GM12878 (cell line): ENCODE results near the gene RABL6. TPM values are rescaled to one million over a fixed set of nuclear protein-coding genes. Genes with fewer than 3 reads are reported as not detected.

Source experiments
- BHLHE40 ChIP-seq, 2 experiments: fragments of 450-650 bp in 1 of 2; IDR thresholded peaks; 2 replicates each; pipeline ENCODE4 v1.6.1; 2011 to 2017; ENCODE audit warnings: low read depth in 2 of 2, borderline replicate concordance in 1 of 2, improper control_type of control experiment in 1 of 2, low read length in 1 of 2, mild to moderate bottlenecking in 1 of 2
- CHD1 ChIP-seq: IDR thresholded peaks from 2 replicates; pipeline ENCODE4 v1.6.1; 2012; ENCODE audit warnings: low read depth, low read length, improper control_type of control experiment
- DPF2 ChIP-seq: fragments of 450-650 bp; IDR thresholded peaks from 2 replicates; pipeline ENCODE4 v1.6.1; 2017; ENCODE audit warnings: mild to moderate bottlenecking
- EED ChIP-seq: sonication (generic); IDR thresholded peaks from 2 replicates; pipeline ENCODE4 v1.6.1; 2016; ENCODE audit warnings: antibody characterized with exemption, low read depth
- GATAD2B ChIP-seq: fragments of 450-650 bp; conservative IDR thresholded peaks from 2 replicates; pipeline ENCODE4 v1.6.1; 2017; ENCODE audit warnings: low read depth, mild to moderate bottlenecking, moderate library complexity
- HCFC1 ChIP-seq: fragments of 150-350 bp; IDR thresholded peaks from 2 replicates; pipeline ENCODE4 v1.6.1; 2014; ENCODE audit warnings: low read length
- HDGF ChIP-seq: fragments of 450-650 bp; IDR thresholded peaks from 2 replicates; pipeline ENCODE4 v1.6.1; 2016; ENCODE audit warnings: antibody characterized with exemption
- IKZF2 ChIP-seq, 2 experiments: fragments of 450-650 bp; IDR thresholded peaks; 2 replicates each; pipeline ENCODE4 v1.6.1; 2017; ENCODE audit warnings: mild to moderate bottlenecking in 2 of 2, moderate library complexity in 2 of 2
- MYB ChIP-seq: fragments of 150-350 bp; IDR thresholded peaks from 2 replicates; pipeline ENCODE4 v1.6.1; 2014; ENCODE audit warnings: mild to moderate bottlenecking, low read depth, low read length, borderline replicate concordance
- NBN ChIP-seq: fragments of 450-650 bp; IDR thresholded peaks from 2 replicates; pipeline ENCODE4 v1.6.1; 2016
- NFXL1 ChIP-seq: fragments of 450-650 bp; IDR thresholded peaks from 2 replicates; pipeline ENCODE4 v1.6.1; 2017; ENCODE audit warnings: antibody characterized with exemption, mild to moderate bottlenecking, borderline replicate concordance
- POLR2AphosphoS2 ChIP-seq: IDR thresholded peaks from 2 replicates; pipeline ENCODE4 v1.6.1; 2011; ENCODE audit warnings: low read depth, mild to moderate bottlenecking, low read length, improper control_type of control experiment, moderate library complexity
- POU2F2 ChIP-seq: IDR thresholded peaks from 3 replicates; pipeline ENCODE4 v1.6.1; 2011; ENCODE audit warnings: low read depth, mild to moderate bottlenecking, low read length, borderline replicate concordance
- RAD21 ChIP-seq: IDR thresholded peaks from 2 replicates; pipeline ENCODE4 v1.6.1; 2011; ENCODE audit warnings: mild to moderate bottlenecking, low read depth, low read length, moderate library complexity; ENCODE audit not compliant: insufficient read depth
- SMC3 ChIP-seq: IDR thresholded peaks from 2 replicates; pipeline ENCODE4 v1.6.1; 2011; ENCODE audit warnings: low read length, improper control_type of control experiment, borderline replicate concordance
- YY1 ChIP-seq: IDR thresholded peaks from 2 replicates; pipeline ENCODE4 v1.6.1; 2011; ENCODE audit warnings: low read depth, mild to moderate bottlenecking, low read length
- polyA plus RNA-seq, 11 experiments: library from polyadenylated mRNA; depleted of rRNA in 4 of 11; unstranded in 6 of 11; stranded (reverse) in 5 of 11; fragments of >200 nt; fragmentation: Nextera tagmentation in 4 of 11; fragmentation: Illumina TruSeq in 1 of 11; extraction: Ambion mirVana in 4 of 11; extraction: Trizol in 1 of 11; gene quantifications; 1 replicate in 1 of 11; 2 replicates in 10 of 11; pipeline versions ENCODE4 v1.2.1 to v1.2.3, GENCODE V29; 2011 to 2016; ENCODE audit warnings: inconsistent platforms in 2 of 11, missing spikeins in 2 of 11, low read depth in 1 of 11
- total RNA-seq, 4 experiments: library from RNA; depleted of rRNA in 3 of 4; stranded (reverse); fragments of >200 nt in 3 of 4; fragmentation: Illumina TruSeq in 1 of 4; extraction: Trizol in 1 of 4; gene quantifications; 2 replicates each; pipeline versions ENCODE4 v1.2.1 to v1.2.3, GENCODE V29; 2013 to 2021
- TF ChIP-seq, protein P1 (sequence below): fragments of 450-650 bp; formaldehyde crosslinking; IDR thresholded peaks from 2 replicates; pipeline ENCODE4 v1.4.0; 2022; ENCODE audit warnings: mild to moderate bottlenecking, moderate library complexity
- TF ChIP-seq, protein P2 (sequence below): fragments of 450-650 bp; IDR thresholded peaks from 2 replicates; pipeline ENCODE4 v1.6.1; 2016; ENCODE audit warnings: mild to moderate bottlenecking
- TF ChIP-seq, protein P3 (sequence below), 3 experiments: IDR thresholded peaks in 2 of 3; conservative IDR thresholded peaks in 1 of 3; 2 replicates each; pipeline ENCODE4 v1.5.1; 2011; ENCODE audit warnings: low read depth in 3 of 3, low read length in 3 of 3, mild to moderate bottlenecking in 3 of 3, control low read depth in 2 of 3, moderate library complexity in 2 of 3, inconsistent platforms in 1 of 3, mixed read lengths in 1 of 3; ENCODE audit not compliant: control insufficient read depth in 2 of 3, insufficient read depth in 1 of 3; ENCODE audit errors: extremely low read depth in 1 of 3
- TF ChIP-seq, protein P4 (sequence below): IDR thresholded peaks from 2 replicates; pipeline ENCODE4 v1.6.1; 2012; ENCODE audit warnings: low read depth, low read length, improper control_type of control experiment
- TF ChIP-seq, protein P5 (sequence below): fragments of 150-350 bp; IDR thresholded peaks from 2 replicates; pipeline ENCODE4 v1.6.1; 2014; ENCODE audit warnings: mild to moderate bottlenecking, low read depth, low read length

RABL6 gene
- total and polyA plus RNA-seq, 10 of the 15 experiments (the other 5 are each of a cell fraction or from before 2014, with no cell fraction given), result 1.4 to 134 (median 42.7) TPM

DNA sequence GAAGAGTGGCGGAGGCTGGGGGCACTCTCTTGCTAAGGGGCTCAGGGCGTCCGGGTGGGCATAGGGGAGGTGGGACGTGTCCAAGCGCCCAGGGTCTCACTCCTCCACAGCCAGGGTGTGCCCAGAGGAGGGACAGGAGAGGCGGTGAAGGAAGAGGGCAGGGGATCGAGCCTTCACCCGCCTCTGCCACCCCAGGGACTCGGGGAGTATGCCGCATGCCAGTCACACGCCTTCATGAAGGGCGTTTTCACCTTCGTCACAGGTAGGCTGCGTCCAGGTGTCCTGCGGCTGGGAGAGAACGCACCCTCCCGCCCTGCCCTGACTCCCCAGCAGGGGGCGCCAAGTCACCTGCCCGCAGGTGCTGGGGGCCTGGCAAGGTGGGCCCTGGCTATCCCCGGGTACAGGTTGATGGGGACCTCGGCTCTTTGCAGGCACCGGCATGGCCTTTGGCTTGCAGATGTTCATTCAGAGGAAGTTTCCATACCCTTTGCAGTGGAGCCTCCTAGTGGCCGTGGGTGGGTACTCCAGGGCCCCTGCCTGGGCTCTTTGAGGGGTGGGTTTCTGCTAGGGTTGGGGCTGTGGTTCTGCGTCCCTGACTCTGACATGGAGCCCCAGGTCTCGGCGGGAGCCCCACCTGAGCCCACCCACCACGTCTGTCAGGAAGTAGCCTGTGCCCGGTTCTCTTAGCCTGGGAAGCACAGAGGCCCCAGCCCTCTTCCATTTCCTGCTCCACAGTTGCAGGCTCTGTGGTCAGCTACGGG lies 16.1 kb upstream of the RABL6 start (continued):
- TF ChIP-seq, protein P1, sequence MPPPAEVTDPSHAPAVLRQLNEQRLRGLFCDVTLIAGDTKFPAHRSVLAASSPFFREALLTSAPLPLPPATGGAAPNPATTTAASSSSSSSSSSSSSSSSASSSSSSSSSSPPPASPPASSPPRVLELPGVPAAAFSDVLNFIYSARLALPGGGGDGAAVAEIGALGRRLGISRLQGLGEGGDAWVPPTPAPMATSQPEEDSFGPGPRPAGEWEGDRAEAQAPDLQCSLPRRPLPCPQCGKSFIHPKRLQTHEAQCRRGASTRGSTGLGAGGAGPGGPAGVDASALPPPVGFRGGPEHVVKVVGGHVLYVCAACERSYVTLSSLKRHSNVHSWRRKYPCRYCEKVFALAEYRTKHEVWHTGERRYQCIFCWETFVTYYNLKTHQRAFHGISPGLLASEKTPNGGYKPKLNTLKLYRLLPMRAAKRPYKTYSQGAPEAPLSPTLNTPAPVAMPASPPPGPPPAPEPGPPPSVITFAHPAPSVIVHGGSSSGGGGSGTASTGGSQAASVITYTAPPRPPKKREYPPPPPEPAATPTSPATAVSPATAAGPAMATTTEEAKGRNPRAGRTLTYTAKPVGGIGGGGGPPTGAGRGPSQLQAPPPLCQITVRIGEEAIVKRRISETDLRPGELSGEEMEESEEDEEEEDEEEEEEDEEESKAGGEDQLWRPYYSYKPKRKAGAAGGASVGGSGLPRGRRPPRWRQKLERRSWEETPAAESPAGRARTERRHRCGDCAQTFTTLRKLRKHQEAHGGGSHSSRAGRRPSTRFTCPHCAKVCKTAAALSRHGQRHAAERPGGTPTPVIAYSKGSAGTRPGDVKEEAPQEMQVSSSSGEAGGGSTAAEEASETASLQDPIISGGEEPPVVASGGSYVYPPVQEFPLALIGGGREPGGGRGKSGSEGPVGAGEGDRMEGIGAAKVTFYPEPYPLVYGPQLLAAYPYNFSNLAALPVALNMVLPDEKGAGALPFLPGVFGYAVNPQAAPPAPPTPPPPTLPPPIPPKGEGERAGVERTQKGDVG (CRISPR knock-in tag), result no peak
- no peak for TF ChIP-seq EED
- TF ChIP-seq, protein P2, sequence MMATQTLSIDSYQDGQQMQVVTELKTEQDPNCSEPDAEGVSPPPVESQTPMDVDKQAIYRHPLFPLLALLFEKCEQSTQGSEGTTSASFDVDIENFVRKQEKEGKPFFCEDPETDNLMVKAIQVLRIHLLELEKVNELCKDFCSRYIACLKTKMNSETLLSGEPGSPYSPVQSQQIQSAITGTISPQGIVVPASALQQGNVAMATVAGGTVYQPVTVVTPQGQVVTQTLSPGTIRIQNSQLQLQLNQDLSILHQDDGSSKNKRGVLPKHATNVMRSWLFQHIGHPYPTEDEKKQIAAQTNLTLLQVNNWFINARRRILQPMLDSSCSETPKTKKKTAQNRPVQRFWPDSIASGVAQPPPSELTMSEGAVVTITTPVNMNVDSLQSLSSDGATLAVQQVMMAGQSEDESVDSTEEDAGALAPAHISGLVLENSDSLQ, result no peak
- TF ChIP-seq, protein P3, sequence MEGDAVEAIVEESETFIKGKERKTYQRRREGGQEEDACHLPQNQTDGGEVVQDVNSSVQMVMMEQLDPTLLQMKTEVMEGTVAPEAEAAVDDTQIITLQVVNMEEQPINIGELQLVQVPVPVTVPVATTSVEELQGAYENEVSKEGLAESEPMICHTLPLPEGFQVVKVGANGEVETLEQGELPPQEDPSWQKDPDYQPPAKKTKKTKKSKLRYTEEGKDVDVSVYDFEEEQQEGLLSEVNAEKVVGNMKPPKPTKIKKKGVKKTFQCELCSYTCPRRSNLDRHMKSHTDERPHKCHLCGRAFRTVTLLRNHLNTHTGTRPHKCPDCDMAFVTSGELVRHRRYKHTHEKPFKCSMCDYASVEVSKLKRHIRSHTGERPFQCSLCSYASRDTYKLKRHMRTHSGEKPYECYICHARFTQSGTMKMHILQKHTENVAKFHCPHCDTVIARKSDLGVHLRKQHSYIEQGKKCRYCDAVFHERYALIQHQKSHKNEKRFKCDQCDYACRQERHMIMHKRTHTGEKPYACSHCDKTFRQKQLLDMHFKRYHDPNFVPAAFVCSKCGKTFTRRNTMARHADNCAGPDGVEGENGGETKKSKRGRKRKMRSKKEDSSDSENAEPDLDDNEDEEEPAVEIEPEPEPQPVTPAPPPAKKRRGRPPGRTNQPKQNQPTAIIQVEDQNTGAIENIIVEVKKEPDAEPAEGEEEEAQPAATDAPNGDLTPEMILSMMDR (IDR thresholded peaks at IDR 0.05 in 2 of 3, conservative IDR thresholded peaks at IDR 0.05 in 1 of 3; ENCODE audit: control insufficient read depth in 2 of 3, extremely low read depth in 1 of 3, insufficient read depth in 1 of 3, low read depth in 3 of 3, low read length in 3 of 3), result peak; percentile 76 to 98 (median 97)
- peak; percentile 27; the same call in 1 of the 2 replicates for TF ChIP-seq HDGF
- TF ChIP-seq, protein P4, sequence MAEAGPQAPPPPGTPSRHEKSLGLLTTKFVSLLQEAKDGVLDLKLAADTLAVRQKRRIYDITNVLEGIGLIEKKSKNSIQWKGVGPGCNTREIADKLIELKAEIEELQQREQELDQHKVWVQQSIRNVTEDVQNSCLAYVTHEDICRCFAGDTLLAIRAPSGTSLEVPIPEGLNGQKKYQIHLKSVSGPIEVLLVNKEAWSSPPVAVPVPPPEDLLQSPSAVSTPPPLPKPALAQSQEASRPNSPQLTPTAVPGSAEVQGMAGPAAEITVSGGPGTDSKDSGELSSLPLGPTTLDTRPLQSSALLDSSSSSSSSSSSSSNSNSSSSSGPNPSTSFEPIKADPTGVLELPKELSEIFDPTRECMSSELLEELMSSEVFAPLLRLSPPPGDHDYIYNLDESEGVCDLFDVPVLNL, result no peak
- TF ChIP-seq RAD21, result peak; percentile 35; the same call in 1 of the 2 replicates
- TF ChIP-seq DPF2, result 0 out of 2 replicates have a peak, but pooled peaks have one; percentile 65
- TF ChIP-seq POLR2AphosphoS2, result 0 out of 2 replicates have a peak, but pooled peaks have one; percentile 2
- TF ChIP-seq POU2F2, result no peak
- TF ChIP-seq SMC3, result peak; percentile 41; the same call in 1 of the 2 replicates
- TF ChIP-seq HCFC1, result 0 out of 2 replicates have a peak, but pooled peaks have one; percentile 13
- no peak for TF ChIP-seq CHD1
- TF ChIP-seq NFXL1, result no peak
- TF ChIP-seq NBN, result peak; percentile 68
- no peak for TF ChIP-seq MYB
- peak in 1 of 2 experiments; percentile 38; a peak in 2 of 4 replicates for TF ChIP-seq BHLHE40 (IDR thresholded peaks at IDR 0.05; ENCODE audit: borderline replicate concordance in 1 of 2, low read depth in 2 of 2, low read length in 1 of 2)
- 0 out of 4 replicates have a peak, but pooled peaks of 1 of the 2 experiments have one; percentile 30 for TF ChIP-seq IKZF2 (IDR thresholded peaks at IDR 0.05)
- TF ChIP-seq YY1, result peak; percentile 65; the same call in 1 of the 2 replicates
- TF ChIP-seq, protein P5, sequence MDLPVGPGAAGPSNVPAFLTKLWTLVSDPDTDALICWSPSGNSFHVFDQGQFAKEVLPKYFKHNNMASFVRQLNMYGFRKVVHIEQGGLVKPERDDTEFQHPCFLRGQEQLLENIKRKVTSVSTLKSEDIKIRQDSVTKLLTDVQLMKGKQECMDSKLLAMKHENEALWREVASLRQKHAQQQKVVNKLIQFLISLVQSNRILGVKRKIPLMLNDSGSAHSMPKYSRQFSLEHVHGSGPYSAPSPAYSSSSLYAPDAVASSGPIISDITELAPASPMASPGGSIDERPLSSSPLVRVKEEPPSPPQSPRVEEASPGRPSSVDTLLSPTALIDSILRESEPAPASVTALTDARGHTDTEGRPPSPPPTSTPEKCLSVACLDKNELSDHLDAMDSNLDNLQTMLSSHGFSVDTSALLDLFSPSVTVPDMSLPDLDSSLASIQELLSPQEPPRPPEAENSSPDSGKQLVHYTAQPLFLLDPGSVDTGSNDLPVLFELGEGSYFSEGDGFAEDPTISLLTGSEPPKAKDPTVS, result no peak
- no peak for TF ChIP-seq GATAD2B
